ENCODE data around the gene CYTIP.
A peak's percentile ranks its signal among the peaks of the same experiment; 100 is the strongest.

CYTIP gene

GRCh38 chr2:157460897-157461296 is 17.0 kb upstream of the CYTIP start:
- no peak for DNase-seq

GRCh38 chr2:157460384-157460837 is 16.5 kb upstream of the CYTIP start:
- no peak for DNase-seq

GRCh38 chr2:157459486-157459885 is 15.6 kb upstream of the CYTIP start:
- DNase-seq = no peak

GRCh38 chr2:157447741-157448140 is 3.9 kb upstream of the CYTIP start:
- no peak for DNase-seq

GRCh38 chr2:157447031-157447430 is 3.1 kb upstream of the CYTIP start:
- DNase-seq = peak; percentile 48

- DNase-seq = no peak
These were observed 752 bp upstream of the CYTIP start for GRCh38 chr2:157444641-157445040.

GRCh38 chr2:157443090-157443489 is 799 bp downstream of the CYTIP start:
- DNase-seq = peak; percentile 36

GRCh38 chr2:157442636-157443035 is 1.3 kb downstream of the CYTIP start:
- DNase-seq = no peak

GRCh38 chr2:157442191-157442590 is 1.7 kb downstream of the CYTIP start:
- no peak for DNase-seq

GRCh38 chr2:157441072-157441454 is 2.8 kb downstream of the CYTIP start:
- no peak for DNase-seq

- DNase-seq = no peak
These were observed 3.4 kb downstream of the CYTIP start for GRCh38 chr2:157440404-157441071.

GRCh38 chr2:157439824-157440186 is 4.1 kb downstream of the CYTIP start:
- DNase-seq = no peak

GRCh38 chr2:157438863-157439823 is 4.7 kb downstream of the CYTIP start:
- peak; percentile 63 for DNase-seq

GRCh38 chr2:157433394-157433793 is 10.5 kb downstream of the CYTIP start:
- no peak for DNase-seq

- no peak for DNase-seq
These were observed 11.3 kb downstream of the CYTIP start for GRCh38 chr2:157432475-157433106.

- DNase-seq = no peak
These were observed 12.7 kb downstream of the CYTIP start for GRCh38 chr2:157431176-157431575.

GRCh38 chr2:157428500-157429175 is 15.3 kb downstream of the CYTIP start:
- DNase-seq = no peak

- DNase-seq = no peak
These were observed 16.0 kb downstream of the CYTIP start for GRCh38 chr2:157427922-157428303.

GRCh38 chr2:157427003-157427921 is 16.6 kb downstream of the CYTIP start:
- DNase-seq = no peak

- no peak for DNase-seq
These were observed 17.4 kb downstream of the CYTIP start for GRCh38 chr2:157426477-157426994.

GRCh38 chr2:157424374-157424773 is 19.5 kb downstream of the CYTIP start:
- no peak for DNase-seq

- no peak for DNase-seq
These were observed 21.9 kb downstream of the CYTIP start for GRCh38 chr2:157421964-157422363.

Measured in hematopoietic multipotent progenitor cell treated with erythropoietin and hydrocortisone succinate and interleukin-3 and kit ligand, for 6 days (in vitro differentiated cells).